ENCODE measurements around the gene JUN. TPM values are rescaled to one million over a fixed set of nuclear protein-coding genes. Genes with fewer than 3 reads are reported as not detected.

JUN gene
- total and polyA plus RNA-seq, 7 donors, result 40.1 to 213 (median 137) TPM

DNA sequence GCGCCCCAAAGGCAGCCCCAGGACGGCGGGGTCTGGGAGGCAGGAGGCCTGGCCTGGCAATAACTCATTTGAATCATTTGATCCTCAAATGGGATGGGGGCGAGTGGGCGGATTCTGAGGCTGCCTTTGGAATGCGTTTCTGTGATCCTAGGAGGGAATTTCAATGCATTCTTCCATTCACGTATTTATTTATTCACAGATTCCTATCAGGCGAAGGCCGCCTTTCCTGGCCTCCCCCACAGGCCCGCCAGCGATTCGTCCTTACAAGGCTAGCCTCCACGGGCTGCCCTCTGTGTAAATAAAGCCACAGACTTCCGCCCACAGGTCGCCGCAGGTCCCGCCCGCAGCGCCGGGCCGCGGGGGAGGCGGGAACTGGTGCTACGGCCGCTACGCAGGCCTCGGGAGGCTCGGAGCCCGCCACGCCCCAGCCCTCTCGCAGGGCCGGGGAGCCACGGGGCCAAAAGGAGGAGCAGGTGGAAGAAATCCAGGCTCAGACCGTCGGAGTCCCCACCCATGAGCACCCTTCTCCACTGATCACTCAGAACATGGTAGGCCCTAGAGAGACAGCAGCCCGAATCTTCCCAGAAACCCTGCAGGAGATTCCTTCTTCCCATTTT is 31.3 kb upstream of the JUN start:
- Histone ChIP-seq H3K9me3 (no peaks in the 10 kb centered on the region), H3K4me3 (peak overlapping the region; percentile 65), H3K27me3 (ENCODE audit: insufficient read depth in 3 of 3, low read length in 2 of 3) (no peaks in the 10 kb centered on the region), H3K27ac (peak overlapping the region; percentile 97), H3K4me1 (no peaks in the 10 kb centered on the region), H3K36me3 (ENCODE audit: insufficient read depth in 1 of 2, low read depth in 1 of 2) (no peaks in the 10 kb centered on the region)
- TF ChIP-seq, protein P1, sequence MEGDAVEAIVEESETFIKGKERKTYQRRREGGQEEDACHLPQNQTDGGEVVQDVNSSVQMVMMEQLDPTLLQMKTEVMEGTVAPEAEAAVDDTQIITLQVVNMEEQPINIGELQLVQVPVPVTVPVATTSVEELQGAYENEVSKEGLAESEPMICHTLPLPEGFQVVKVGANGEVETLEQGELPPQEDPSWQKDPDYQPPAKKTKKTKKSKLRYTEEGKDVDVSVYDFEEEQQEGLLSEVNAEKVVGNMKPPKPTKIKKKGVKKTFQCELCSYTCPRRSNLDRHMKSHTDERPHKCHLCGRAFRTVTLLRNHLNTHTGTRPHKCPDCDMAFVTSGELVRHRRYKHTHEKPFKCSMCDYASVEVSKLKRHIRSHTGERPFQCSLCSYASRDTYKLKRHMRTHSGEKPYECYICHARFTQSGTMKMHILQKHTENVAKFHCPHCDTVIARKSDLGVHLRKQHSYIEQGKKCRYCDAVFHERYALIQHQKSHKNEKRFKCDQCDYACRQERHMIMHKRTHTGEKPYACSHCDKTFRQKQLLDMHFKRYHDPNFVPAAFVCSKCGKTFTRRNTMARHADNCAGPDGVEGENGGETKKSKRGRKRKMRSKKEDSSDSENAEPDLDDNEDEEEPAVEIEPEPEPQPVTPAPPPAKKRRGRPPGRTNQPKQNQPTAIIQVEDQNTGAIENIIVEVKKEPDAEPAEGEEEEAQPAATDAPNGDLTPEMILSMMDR (IDR thresholded peaks at IDR 0.05), result no peak
- intact Hi-C loops (cut with DNase I), result loop anchor here in 1 of 2 donors (1.0 to 5.0 kb wide), 3 partner anchors 30 to 87 kb away; no protein-coding TSS in a partner anchor
- 23 to 36% (median 26%) methylated on average over 35 to 36 of the region's 36 CpGs for WGBS, 3 donors
- DNase-seq (peak; percentile 86 to 90), ATAC-seq (peak; percentile 64 to 79 (median 77))

DNA sequence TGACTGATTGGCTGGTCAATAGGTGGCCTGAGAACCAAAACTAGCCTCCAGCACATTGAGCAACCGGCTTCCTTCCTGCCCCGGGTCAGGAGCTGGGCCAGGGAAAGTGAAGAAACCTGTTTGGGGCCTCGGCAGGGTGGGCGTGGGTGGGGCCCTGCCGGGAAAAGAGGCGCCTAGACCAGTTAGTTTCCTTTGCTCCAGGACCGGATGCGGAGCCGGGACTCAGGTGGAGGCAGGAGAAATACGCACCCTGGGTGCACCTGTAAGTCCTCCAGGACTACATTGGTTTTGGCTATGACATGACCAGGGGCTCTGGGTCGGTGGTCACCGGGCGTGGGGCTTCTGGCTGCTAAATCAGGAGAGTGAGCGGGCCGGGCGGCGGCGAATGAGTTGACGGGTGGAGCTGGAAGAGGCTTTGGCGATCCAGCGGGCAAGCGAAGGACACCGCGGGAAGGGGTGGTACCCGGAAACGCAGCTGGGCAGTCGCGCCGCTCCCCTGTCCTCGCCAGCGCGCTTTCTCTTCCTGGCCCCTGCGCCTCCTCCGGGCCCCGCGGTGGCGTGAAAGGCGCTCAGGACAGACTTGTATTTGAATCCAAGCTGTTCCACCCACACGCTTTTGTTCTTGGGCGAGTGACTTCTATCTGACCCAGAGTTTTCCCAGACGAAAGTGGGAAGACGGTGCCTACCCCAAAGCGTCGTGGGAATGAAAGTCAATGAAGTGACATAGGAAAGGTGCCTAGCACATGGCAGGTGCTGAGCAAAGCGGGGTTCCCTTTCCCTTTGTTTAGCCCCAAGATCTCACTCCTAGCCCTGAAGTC is 30.6 kb upstream of the JUN start:
- DNase-seq (peak; percentile 68 to 79), ATAC-seq (peak in 1 of 4 donors; percentile 14)
- Histone ChIP-seq H3K4me3 (peak overlapping the region; percentile 65), H3K9me3 (no peaks in the 10 kb centered on the region), H3K27ac (peak overlapping the region; percentile 97), H3K4me1 (no peaks in the 10 kb centered on the region), H3K36me3 (ENCODE audit: insufficient read depth in 1 of 2, low read depth in 1 of 2) (no peaks in the 10 kb centered on the region), H3K27me3 (ENCODE audit: insufficient read depth in 3 of 3, low read length in 2 of 3) (no peaks in the 10 kb centered on the region)
- TF ChIP-seq, protein P1 (IDR thresholded peaks at IDR 0.05), result no peak
- WGBS, 3 donors, result 65 to 79% (median 72%) methylated on average over 45 of the region's 45 CpGs
- intact Hi-C loops (cut with DNase I), result loop anchor here in 1 of 2 donors (1.0 to 5.0 kb wide), 3 partner anchors 29 to 88 kb away; no protein-coding TSS in a partner anchor

DNA sequence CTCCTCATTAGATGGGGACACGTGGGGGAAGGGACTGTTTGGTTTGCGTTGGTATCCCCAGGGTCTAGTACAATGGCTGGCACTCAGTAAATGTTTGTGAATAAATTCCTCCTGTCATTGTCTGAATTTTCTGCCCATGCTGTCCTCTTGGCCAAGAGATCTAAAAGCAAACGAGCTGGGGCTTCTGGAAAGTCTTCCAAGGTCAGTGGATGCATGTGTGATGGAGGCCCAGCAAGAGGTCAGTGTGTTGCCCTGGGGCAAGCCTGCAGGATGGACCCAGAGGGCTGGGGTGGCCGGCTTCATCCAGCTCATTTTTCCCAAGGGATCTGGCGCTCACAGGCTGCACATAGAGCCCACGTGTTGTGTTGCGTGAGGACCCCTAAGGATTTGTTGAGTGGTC is 30.0 kb upstream of the JUN start:
- DNase-seq, result no peak
- Histone ChIP-seq H3K36me3 (ENCODE audit: insufficient read depth in 1 of 2, low read depth in 1 of 2) (no peaks in the 10 kb centered on the region), H3K9me3 (no peaks in the 10 kb centered on the region), H3K27me3 (ENCODE audit: insufficient read depth in 3 of 3, low read length in 2 of 3) (no peaks in the 10 kb centered on the region), H3K4me3 (no peak overlapping the region), H3K4me1 (no peaks in the 10 kb centered on the region), H3K27ac (peak overlapping the region; percentile 97)
- ATAC-seq, result no peak
- TF ChIP-seq, protein P1 (IDR thresholded peaks at IDR 0.05), result no peak
- WGBS, 3 donors, result 56 to 64% (median 59%) methylated on average over 7 of the region's 7 CpGs
- intact Hi-C loops (cut with DNase I), result no loop called here

DNA sequence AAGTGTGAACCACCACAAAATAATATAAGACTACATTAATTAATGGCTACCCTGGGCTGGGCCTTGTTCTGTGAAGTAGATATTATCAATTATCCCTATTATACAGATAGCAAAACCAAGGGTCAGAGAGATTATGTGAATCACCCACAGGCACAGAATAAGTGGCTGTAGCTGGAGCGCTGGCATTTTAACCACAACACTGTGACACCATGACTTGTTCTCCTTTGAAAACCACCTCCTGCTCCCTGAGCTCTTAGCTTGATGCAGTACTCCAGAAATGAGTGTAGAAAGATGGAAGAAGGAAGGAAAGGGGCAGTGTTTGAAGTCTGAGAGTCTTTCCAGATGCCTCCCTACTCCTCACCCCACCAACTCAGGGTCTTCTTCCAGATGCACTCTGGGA is 29.5 kb upstream of the JUN start:
- Histone ChIP-seq H3K36me3 (ENCODE audit: insufficient read depth in 1 of 2, low read depth in 1 of 2) (no peaks in the 10 kb centered on the region), H3K4me1 (no peaks in the 10 kb centered on the region), H3K27me3 (ENCODE audit: insufficient read depth in 3 of 3, low read length in 2 of 3) (no peaks in the 10 kb centered on the region), H3K27ac (peak overlapping the region; percentile 97), H3K9me3 (no peaks in the 10 kb centered on the region), H3K4me3 (no peak overlapping the region)
- WGBS, 3 donors, result 92 to 100% (median 96%) methylated on average over 1 of the region's 1 CpG
- intact Hi-C loops (cut with DNase I), result no loop called here
- TF ChIP-seq, protein P1 (IDR thresholded peaks at IDR 0.05), result no peak
- no peak for DNase-seq
- no peak for ATAC-seq
